Suppressor macrophage treated with lipopolysaccharide for 1 hour (primary cell): Measurements from ENCODE around the gene GPRIN1.
A peak's percentile ranks its signal among the peaks of the same experiment; 100 is the strongest.
"Not testable (repeated sequence)": the region's sequence is repeated elsewhere in the genome, so short reads cannot be mapped to it uniquely, and the experiment has no call there.

ENCODE experiments used
- DNase-seq, 3 donors: peaks; one replicate each; pipeline ENCODE4 v3.0.0-alpha.2; 2020 to 2022

Gene GPRIN1

DNA sequence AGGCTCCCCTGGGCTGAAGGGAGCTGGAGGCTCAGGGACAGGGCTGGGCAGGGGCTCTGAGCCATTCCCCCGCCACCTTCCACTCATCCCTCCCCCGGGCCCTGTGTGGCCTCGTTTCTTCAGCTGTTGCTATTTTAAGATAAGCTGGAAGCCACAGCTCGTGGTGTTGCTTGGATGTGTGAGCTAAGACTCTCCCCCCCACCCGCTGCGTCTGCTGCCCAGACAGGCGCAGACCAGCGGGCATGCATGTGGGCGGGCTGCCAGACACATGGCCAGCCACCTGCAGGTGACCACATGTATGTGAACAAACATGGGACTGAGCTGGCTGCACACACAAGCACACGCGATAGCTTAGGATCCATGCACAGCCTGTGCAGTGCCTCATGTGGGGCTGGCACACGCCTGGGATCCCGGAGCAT lies 11.7 kb upstream of the GPRIN1 start:
- DNase-seq: no peak

DNA sequence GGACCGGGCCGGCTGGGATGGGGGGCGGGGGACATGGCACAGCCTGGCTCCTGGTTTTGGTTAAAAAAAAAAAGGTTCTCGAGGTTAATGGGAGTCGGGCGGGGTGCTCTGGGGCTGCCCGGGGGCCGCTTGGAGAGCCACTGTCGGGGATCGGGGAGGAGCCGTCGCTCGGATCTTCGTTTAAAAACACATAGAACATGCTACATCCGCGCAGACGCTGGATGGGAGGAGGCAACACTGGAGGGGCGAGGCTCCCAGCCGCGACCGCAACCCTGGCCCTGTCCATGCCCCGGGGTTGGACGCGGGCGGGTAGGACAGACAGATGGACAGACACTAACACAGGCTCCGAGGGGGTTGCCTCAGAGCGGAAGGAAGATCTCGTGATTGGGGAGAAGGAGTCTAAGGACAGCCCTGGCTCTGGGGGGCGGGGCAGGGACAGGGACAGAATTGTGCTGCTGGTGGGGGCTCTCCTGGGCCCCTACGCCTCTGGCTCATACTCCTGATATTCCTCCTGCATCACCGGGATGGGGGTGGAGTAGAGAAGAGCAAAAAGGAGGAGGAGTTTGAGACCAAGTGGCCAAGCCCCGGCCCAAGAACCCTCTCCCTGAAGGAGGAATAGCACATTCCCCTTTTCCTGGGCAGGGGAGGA lies 10.5 kb upstream of the GPRIN1 start:
- peak; percentile 42 to 68 (median 46) for DNase-seq

DNA sequence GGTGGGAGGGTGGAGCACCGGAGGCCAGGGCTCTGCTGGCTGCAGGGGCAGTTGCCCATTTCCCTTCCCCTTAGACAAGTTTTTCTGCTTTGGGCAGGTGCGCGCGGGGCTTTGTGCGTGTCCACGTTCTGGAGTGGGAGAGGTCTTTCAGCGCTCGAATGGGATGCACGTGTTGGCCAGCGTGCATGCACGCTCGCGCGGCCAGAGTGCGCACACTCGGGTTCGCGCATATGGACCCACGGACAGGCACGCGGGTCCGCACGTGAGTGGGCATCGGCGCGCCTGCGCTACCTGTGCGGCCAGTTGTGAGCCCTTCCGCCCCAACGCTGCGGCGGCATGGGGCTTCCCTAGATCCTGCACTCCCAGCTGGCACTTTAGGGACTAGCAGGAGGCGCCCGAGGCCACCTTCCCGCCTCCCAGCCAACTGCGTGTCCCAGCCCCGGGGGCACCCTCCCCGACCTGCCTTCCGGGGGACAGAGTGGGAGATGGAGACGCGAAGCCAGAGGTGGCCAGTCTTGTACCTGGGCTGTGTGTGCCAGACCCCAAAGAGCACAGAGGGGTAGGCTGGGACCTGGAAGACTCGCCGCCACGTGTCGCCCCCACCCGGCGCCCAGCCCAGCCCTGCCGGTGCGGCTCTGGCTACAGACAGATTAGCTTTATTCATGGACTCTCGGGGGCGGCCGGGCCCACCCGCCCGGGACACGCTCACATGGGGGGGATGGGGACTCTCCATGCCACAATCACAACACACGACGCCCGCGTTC lies 9.8 kb upstream of the GPRIN1 start:
- DNase-seq: no peak

DNA sequence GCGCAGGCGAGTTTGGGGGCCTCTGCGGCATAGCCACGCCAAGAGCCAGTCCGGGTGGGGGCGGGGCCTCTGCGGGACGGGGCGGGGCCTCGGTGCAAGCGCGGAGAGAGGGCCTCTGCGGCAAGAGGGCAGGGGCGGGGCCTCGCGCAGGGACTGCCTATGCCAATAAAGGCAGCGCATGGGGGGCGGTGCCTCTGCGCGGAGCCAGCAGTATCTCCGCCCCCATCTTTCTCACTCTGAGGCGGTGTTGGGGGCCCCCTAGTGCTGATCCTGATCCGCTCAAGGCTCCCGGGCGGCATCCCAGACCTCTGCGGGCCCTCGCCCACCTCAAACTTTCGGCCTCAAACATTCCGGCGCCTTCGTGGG lies 9.2 kb upstream of the GPRIN1 start:
- peak; percentile 57 to 77 (median 68) for DNase-seq

GRCh38 chr5:176618783-176619182 lies 8.8 kb upstream of the GPRIN1 start:
- no peak for DNase-seq

- no peak for DNase-seq
These were observed 6.6 kb upstream of the GPRIN1 start for GRCh38 chr5:176616511-176616910.

- no peak for DNase-seq
These were observed 5.0 kb upstream of the GPRIN1 start for GRCh38 chr5:176614805-176615478.

DNA sequence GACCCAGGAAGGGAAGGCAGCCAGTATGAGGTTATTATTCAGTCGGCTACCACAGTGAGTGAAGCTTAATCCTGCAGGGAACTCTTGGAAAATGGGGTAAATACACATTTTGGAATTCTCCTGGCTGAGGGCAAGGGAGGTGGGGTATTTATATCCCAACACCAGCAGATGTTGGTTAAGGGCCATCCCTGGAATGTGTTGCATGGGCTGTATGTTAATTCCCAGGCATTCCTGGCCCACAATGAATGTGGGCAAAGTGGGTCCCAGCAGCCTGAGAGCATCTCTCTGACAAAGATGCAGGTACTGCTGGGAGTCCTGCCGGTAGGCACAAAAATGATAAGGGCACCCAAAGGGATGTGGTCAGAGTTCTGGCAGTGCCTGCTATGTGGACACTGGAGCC lies 2.9 kb upstream of the GPRIN1 start:
- no peak for DNase-seq

GRCh38 chr5:176612008-176612407 lies 2.1 kb upstream of the GPRIN1 start:
- no peak for DNase-seq

GRCh38 chr5:176611435-176611834 lies 1.5 kb upstream of the GPRIN1 start:
- DNase-seq: peak; percentile 83 to 89 (median 85)

GRCh38 chr5:176610435-176610773 lies 448 bp upstream of the GPRIN1 start:
- DNase-seq: no peak

- peak in 2 of 3 donors; percentile 17 to 48 for DNase-seq
These were observed 826 bp downstream of the GPRIN1 start for GRCh38 chr5:176608937-176609723.

DNA sequence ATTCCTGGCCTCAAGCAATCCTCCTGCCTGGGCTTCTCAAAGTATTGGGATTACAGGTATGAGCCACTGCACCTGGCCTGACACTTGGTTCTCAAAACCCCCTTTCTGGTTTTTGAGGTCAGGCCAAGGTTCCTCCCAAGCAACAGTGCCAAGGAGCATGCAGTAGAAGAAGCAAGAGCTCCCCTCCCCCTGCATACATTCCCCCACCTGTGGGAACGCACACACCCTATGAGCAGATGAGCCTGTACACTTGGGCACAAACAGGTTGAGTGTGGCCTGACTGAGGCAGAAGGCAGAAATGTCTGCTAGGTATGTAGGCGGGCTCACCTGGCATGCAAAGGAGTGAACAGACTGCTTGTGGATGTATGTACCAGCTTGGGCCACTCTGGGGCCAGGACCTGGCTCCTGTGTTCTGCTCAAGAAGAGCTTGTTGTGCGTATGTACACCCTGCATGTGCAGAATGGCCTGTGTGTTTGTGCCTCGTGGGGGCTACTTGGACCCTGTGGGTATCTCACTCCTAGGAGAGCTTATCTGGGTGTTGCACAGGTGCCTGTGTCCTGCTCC lies 1.7 kb downstream of the GPRIN1 start:
- no peak for DNase-seq

- no peak for DNase-seq
These were observed 3.1 kb downstream of the GPRIN1 start for GRCh38 chr5:176606875-176607274.

DNA sequence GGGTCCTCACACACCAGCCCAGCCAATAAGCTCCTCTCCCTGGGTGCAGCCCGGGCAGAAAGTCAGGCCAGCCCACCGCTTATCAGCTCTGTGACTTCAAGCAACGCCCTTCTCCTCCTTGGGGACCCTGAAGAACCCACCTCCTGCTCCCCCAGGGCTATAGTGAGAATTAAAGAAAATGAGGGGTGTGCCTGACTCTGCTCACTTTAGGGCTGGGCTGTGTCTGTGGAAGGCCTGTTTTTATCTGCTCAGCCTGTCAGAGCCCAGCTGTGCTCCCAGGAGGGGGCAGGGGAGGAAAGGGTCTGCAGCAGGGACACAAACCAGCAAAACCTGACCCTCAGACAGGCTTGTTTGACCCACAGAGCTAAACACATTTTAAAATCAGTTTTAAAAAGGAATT lies 3.9 kb downstream of the GPRIN1 start:
- no peak for DNase-seq

- DNase-seq: no peak
These were observed 6.9 kb downstream of the GPRIN1 start for GRCh38 chr5:176603091-176603490.

- no peak for DNase-seq
These were observed 8.0 kb downstream of the GPRIN1 start for GRCh38 chr5:176601901-176602482.

DNA sequence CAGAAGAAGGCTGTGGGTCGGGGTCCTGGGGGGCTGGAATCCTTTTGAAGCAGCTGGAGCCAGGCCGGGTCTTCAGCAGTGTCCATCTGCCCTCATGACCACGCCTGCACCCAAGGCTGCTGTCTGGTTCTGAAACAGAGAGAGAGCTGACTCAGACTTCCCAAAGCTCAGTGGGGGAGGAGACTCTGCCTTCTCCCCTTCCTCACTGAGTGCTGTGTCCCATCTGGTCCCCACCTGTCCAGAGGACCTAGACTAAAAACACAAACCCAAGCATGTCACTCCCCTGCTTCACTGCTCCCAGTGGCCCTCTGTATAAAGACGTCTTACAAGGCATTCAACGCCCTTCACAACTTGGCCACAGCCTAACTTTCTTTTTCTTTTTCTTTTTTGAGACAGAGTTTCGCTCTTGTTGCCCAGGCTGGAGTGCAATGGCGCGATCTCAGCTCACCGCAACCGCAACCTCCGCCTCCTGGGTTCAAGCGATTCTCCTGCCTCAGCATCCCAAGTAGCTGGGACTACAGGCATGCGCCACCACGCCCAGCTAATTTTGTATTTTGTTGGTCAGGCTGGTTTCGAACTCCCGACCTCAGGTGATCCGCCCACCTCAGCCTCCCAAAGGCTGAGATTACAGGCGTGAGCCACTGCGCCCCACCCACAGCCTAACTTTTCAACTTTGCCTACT lies 10.1 kb downstream of the GPRIN1 start:
- DNase-seq: not testable (repeated sequence)

GRCh38 chr5:176597417-176598389 lies 12.3 kb downstream of the GPRIN1 start:
- DNase-seq: no peak

GRCh38 chr5:176596689-176597416 lies 13.1 kb downstream of the GPRIN1 start:
- peak; percentile 47 to 86 (median 70) for DNase-seq
